ENCODE measurements around the gene KIAA1328.

GRCh38 chr18:36828630-36829361 lies at the start of gene KIAA1328, which contains the start of gene TPGS2:
- TF ChIP-seq CTCF (IDR thresholded peaks at IDR 0.05) (peak in 1 of 3 donors; percentile 8), POLR2A (IDR thresholded peaks at IDR 0.05) (no peak), POLR2AphosphoS5 (IDR thresholded peaks at IDR 0.05) (peak in 2 of 3 donors; percentile 25 to 26)
